Measurements from ENCODE around the gene NFATC1. TPM values are rescaled to one million over a fixed set of nuclear protein-coding genes. Genes with fewer than 3 reads are reported as not detected.

Gene NFATC1
- total RNA-seq, 2 experiments from 2014 or later: 97.2 to 98.3 TPM

DNA sequence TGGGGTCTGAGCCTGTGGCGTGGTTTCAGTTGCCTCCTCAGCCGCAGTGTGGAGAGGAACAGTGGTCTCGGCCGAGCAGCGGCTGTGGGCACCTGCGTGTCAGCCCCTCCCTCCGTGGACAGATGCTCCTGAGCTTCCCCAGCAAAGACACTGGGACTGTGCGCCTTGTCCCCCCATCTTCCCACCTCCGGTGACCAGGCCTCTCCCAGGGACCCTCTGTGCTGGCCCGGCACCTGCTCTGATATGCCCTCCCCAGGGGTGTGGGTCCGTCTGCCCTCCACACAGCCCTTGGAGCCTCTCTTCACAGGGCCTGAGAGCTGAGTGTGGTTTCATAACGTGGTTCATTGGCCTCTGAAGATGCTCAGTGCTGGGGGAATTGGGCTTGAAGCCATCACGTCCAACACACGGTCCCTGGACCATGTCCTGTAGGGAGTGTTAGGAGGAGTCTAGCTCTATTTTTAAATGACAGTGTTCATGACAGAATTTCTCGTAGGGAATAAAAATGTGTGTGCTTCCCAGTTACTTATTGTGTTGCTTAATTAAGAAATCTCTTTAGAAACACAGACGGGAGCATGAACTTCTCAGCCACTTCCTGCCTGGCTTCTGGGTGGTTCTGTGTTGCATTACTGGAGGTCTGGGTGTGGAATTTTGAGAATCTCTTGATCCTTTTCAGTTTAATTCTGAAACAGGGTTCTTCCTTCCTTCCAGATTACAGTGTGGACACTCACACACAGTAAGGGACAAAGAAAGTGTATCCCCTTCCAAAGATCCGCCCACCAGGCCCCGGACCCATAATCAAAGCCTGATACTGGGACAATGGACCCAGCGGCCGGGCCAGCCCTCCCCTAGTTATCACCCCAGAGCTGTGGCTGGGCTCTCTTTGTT is 110.7 kb downstream of the NFATC1 start:
- no peaks in the 10 kb centered on the region for H3K9me3 Mint-ChIP-seq
- CTCF ChIA-PET: interaction anchor here (0.9 kb wide), 1 partner anchor 114 kb away, joined by 3 read pairs; no protein-coding TSS in a partner anchor
- ATAC-seq (no peak), DNase-seq (peak; percentile 0)
- intact Hi-C loops (cut with micrococcal nuclease): no loop called here
- H3K27me3 Mint-ChIP-seq: no peaks in the 10 kb centered on the region
- H3K4me3 Mint-ChIP-seq: peak overlapping the region; percentile 63
- TF ChIP-seq, protein P1, sequence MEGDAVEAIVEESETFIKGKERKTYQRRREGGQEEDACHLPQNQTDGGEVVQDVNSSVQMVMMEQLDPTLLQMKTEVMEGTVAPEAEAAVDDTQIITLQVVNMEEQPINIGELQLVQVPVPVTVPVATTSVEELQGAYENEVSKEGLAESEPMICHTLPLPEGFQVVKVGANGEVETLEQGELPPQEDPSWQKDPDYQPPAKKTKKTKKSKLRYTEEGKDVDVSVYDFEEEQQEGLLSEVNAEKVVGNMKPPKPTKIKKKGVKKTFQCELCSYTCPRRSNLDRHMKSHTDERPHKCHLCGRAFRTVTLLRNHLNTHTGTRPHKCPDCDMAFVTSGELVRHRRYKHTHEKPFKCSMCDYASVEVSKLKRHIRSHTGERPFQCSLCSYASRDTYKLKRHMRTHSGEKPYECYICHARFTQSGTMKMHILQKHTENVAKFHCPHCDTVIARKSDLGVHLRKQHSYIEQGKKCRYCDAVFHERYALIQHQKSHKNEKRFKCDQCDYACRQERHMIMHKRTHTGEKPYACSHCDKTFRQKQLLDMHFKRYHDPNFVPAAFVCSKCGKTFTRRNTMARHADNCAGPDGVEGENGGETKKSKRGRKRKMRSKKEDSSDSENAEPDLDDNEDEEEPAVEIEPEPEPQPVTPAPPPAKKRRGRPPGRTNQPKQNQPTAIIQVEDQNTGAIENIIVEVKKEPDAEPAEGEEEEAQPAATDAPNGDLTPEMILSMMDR (IDR thresholded peaks at IDR 0.05): no peak
- H3K36me3 Mint-ChIP-seq (ENCODE audit: low read depth): peaks cover 43% of the 10 kb centered on the region
- peak overlapping the region; percentile 90 for H3K27ac Mint-ChIP-seq
- POLR2A ChIA-PET: interaction anchor here (0.8 to 3.2 kb wide), 5 partner anchors 11 to 108 kb away, joined by 3 to 24 read pairs (median 7); no protein-coding TSS in a partner anchor
- H3K4me1 Mint-ChIP-seq (ENCODE audit: low read depth): peaks cover 67% of the 10 kb centered on the region

DNA sequence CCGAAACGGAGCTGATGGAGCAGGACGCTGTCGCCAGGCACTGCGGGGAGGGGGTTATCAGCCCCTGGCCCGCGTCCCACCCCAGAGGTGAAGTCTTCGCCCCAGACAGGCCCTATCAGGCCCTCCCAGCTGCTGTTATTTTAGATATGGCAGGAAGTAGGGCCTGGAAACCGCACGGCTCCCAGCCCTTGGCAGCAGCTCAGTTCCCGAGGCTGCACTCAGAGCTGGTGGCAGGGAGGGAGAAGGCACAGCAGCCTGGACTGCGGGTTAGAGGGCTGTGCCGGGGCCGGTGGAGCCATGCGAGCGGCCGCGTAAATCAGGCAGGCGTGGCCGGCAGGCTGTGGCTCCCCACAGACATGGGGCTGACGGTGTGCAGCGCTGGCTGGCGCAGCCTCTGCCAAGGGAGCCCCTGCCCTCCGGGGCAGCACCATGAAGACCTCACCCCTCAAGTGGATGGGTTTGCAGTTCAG is 111.4 kb downstream of the NFATC1 start:
- Mint-ChIP-seq H3K27me3 (no peaks in the 10 kb centered on the region), H3K27ac (peak overlapping the region; percentile 90), H3K4me3 (peak overlapping the region; percentile 63), H3K4me1 (ENCODE audit: low read depth) (peaks cover 64% of the 10 kb centered on the region), H3K9me3 (no peaks in the 10 kb centered on the region), H3K36me3 (ENCODE audit: low read depth) (peaks cover 47% of the 10 kb centered on the region)
- CTCF ChIA-PET: interaction anchor here (0.8 to 1.1 kb wide), 3 partner anchors 21 to 114 kb away, joined by 3 read pairs; no protein-coding TSS in a partner anchor
- POLR2A ChIA-PET: interaction anchor here (0.8 to 3.2 kb wide), 4 partner anchors 10 to 109 kb away, joined by 3 to 24 read pairs (median 14); no protein-coding TSS in a partner anchor
- DNase-seq (peak; percentile 43), ATAC-seq (peak; percentile 43)
- intact Hi-C loops (cut with micrococcal nuclease): no loop called here
- TF ChIP-seq, protein P1 (IDR thresholded peaks at IDR 0.05): no peak

DNA sequence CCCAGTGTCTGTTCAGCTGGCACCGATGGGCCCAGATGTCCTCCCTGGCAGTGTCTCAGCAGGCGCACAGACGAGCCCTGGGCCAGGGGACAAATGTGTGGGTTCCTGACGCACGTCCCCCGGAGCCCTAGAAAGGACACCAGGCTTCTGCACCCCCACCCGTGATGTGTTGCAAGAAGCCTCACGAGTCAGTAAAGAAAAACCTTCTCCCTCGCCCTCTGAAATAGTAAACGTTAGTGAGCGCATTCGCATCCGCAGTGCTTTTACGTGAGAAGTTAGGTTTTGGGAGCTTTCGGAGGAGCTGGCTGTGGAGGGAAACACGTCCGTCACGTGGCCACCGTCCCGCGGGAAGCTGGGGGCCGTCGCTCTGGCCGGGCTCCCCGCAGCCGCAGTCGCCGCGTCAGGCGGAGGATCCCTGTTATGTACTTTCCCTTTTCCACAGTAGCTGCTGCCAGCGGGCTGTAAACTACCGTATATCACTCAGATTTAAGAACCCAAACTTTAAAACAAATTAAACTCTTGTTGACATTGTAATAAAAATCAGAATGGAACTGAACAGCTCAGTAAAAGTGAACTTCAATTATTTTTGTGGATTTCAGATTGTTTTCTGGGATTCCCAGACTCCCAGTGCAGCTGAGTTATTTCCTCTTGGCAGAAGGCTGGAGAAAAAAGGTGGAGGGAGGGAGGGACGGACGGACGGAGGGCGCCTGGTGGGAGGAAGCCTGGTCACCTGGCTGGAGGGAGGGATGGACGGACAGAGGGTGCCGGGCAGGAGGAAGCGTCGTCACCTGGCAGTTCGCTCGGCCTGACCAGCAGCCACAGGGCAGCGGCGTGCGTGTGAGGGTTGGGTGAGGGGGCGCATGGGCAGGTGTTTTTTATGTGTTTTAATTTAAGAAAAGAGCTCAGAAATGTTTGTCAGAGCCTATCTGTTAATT is 112.1 kb downstream of the NFATC1 start:
- POLR2A ChIA-PET: interaction anchor here (0.8 to 3.2 kb wide), 5 partner anchors 9 to 110 kb away, joined by 3 to 24 read pairs (median 7); no protein-coding TSS in a partner anchor
- DNase-seq: peak; percentile 47
- Mint-ChIP-seq H3K27me3 (no peaks in the 10 kb centered on the region), H3K27ac (peak overlapping the region; percentile 90), H3K9me3 (no peaks in the 10 kb centered on the region), H3K36me3 (ENCODE audit: low read depth) (peaks cover 50% of the 10 kb centered on the region), H3K4me1 (ENCODE audit: low read depth) (peaks cover 57% of the 10 kb centered on the region), H3K4me3 (peak overlapping the region; percentile 63)
- TF ChIP-seq, protein P1 (IDR thresholded peaks at IDR 0.05): no peak
- intact Hi-C loops (cut with micrococcal nuclease): no loop called here
- CTCF ChIA-PET: interaction anchor here (0.8 to 1.5 kb wide), 7 partner anchors 9 to 129 kb away, joined by 3 to 8 read pairs (median 3); no protein-coding TSS in a partner anchor
- ATAC-seq: peak; percentile 40

DNA sequence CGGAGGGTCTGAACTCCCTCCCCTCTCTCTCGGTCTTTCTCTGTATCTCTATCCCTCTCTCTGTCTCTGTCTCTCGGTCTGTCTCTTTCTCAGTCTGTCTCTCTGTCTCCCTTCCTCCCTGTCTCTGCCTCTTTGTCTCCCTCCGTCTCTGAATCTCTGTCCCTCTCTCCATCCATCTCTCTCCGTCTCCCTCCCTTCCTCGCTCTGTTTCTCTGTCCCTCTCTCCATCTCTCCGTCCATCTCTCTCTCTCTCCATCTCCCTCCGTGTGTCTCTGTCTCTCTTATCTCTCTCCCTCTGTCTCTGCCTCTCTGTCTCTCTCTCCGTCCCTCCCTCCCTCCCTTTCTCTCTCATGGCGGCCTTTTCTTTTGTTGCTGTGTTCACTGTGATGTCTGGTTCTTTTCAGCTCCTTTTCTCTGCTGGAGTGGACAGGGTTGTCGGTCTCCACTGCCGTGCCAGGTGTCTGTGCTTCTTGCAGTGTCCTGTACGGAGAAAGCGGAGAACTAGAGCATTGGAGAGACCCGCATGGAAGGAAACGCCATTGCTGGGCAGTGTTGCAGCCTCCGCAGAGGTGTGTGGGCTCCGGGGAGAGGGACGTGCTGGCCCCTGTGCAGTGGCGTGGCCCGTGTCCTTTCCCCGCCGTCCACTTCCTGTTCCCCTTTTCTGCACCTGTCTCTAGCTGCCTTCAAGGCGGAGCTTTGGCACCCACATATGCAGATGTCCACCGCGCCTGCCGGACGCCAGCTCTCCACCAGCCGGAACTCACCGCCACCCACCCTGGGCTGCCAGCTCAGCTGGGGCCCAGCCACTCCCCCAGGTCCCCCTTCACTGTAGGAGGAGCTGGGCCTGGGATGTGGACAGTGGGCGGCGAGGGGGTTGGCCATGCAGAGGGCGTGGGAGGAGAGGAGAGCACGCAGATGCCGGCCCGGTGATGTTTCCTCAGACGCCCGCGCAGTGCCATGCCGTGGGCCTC is 113.1 kb downstream of the NFATC1 start:
- no peaks in the 10 kb centered on the region for H3K27me3 Mint-ChIP-seq
- DNase-seq (peak; percentile 1), ATAC-seq (no peak)
- intact Hi-C loops (cut with micrococcal nuclease): no loop called here
- peak overlapping the region; percentile 90 for H3K27ac Mint-ChIP-seq
- POLR2A ChIA-PET: interaction anchor here (1.1 to 3.2 kb wide), 4 partner anchors 8 to 15 kb away, joined by 3 to 24 read pairs (median 12); no protein-coding TSS in a partner anchor
- CTCF ChIA-PET: interaction anchor here (0.9 to 1.5 kb wide), 6 partner anchors 8 to 130 kb away, joined by 3 to 8 read pairs (median 3); no protein-coding TSS in a partner anchor
- TF ChIP-seq, protein P1 (IDR thresholded peaks at IDR 0.05): no peak
- H3K36me3 Mint-ChIP-seq (ENCODE audit: low read depth): peaks cover 58% of the 10 kb centered on the region
- no peaks in the 10 kb centered on the region for H3K9me3 Mint-ChIP-seq
- peaks cover 50% of the 10 kb centered on the region for H3K4me1 Mint-ChIP-seq (ENCODE audit: low read depth)
- H3K4me3 Mint-ChIP-seq: peak overlapping the region; percentile 63

Data from activated CD8-positive, alpha-beta T cell treated with anti-CD3 and anti-CD28 coated beads for 36 hours (primary cell).